AG04450 (cell line): Measurements from ENCODE around the gene CNTNAP2. TPM values are rescaled to one million over a fixed set of nuclear protein-coding genes. Genes with fewer than 3 reads are reported as not detected.

Source experiments
- CTCF ChIA-PET: fragments of 300-600, 350-600 bp; formaldehyde crosslinking; extraction: SDS; loops from one replicate; lab custom pipeline; 2022; ENCODE audit warnings: antibody characterized with exemption, inconsistent platforms; lab: Charles Lee
- POLR2A ChIA-PET: fragments of 350-600 bp; formaldehyde crosslinking; extraction: SDS; loops from one replicate; lab custom pipeline; 2021; ENCODE audit warnings: antibody characterized with exemption, inconsistent platforms; lab: Yijun Ruan, JAX
- DNase-seq: peaks from one replicate; pipeline ENCODE4 v3.0.0-alpha.2; 2011; ENCODE audit warnings: low read depth, low spot score
- H3K27ac ChIP-seq: one replicate; pipeline ENCODE4 v1.5.1; 2012; ENCODE audit warnings: low read depth, low read length, control low read depth
- H3K27me3 ChIP-seq: one replicate; pipeline ENCODE4 v1.6.0; 2012; ENCODE audit warnings: low read length; ENCODE audit not compliant: control insufficient read depth, insufficient read depth
- H3K4me3 ChIP-seq: 2 replicates; pipeline ENCODE4 v1.5.1; 2011; ENCODE audit warnings: mild to moderate bottlenecking, low read depth, low read length, control low read depth
- H3K9me3 ChIP-seq: 2 replicates; pipeline ENCODE4 v1.5.1; 2012; ENCODE audit warnings: low read length; ENCODE audit not compliant: control insufficient read depth, insufficient read depth
- CTCF ChIP-seq: IDR thresholded peaks from 2 replicates; pipeline ENCODE4 v1.5.1; 2011; ENCODE audit warnings: low read depth, low read length, control low read depth, inconsistent platforms
- polyA plus RNA-seq: library from polyadenylated mRNA; depleted of rRNA; stranded (reverse); fragments of >200 nt; gene quantifications from 2 replicates; pipeline ENCODE4 v1.2.3, GENCODE V29; 2011

CNTNAP2 gene
- polyA plus RNA-seq, 1 experiment = not detected

DNA sequence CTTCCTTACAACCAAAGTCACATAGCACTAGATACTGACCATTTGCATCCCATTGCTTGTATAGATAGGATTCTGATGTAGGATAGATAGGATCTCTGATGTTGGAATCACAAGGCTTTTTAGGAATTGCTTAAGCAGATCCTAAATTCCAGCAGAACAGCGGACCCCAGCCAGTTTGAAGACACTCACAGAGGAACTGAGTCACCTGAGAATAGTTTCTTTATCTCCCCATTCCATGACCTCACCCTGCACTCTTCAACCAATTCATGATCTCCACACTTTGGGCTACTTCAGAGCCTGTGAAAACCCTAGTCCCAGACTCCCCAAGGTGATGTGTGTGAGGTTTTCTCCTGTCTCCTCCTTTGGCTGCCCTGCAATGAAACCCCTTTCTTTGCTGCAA, 179.4 kb downstream of the CNTNAP2 start:
- H3K4me3 ChIP-seq = no peak overlapping the region
- DNase-seq = no peak
- H3K27me3 ChIP-seq = no peaks in the 10 kb centered on the region
- H3K9me3 ChIP-seq = peaks cover 2% of the 10 kb centered on the region; the same call in 1 of the 2 replicates
- CTCF ChIA-PET = no interaction called here
- POLR2A ChIA-PET = no interaction called here
- H3K27ac ChIP-seq = no peak overlapping the region
- no peak for TF ChIP-seq CTCF

- ChIA-PET CTCF (no interaction called here), POLR2A (no interaction called here)
- TF ChIP-seq CTCF = no peak
These were observed 198.4 kb downstream of the CNTNAP2 start for GRCh38 chr7:146314962-146315361.

GRCh38 chr7:146319629-146320028, 203.0 kb downstream of the CNTNAP2 start:
- CTCF ChIA-PET = no interaction called here

More at GRCh38 chr7:146314962-146315361, 198.4 kb downstream of the CNTNAP2 start:
- Histone ChIP-seq H3K4me3 (no peak overlapping the region), H3K27me3 (no peaks in the 10 kb centered on the region), H3K9me3 (peaks cover 10% of the 10 kb centered on the region; the same call in 1 of the 2 replicates), H3K27ac (no peak overlapping the region)
- no peak for DNase-seq

GRCh38 chr7:146321301-146321700, 204.7 kb downstream of the CNTNAP2 start:
- TF ChIP-seq CTCF = no peak
- Histone ChIP-seq H3K4me3 (no peak overlapping the region), H3K27me3 (no peaks in the 10 kb centered on the region), H3K27ac (no peak overlapping the region), H3K9me3 (peaks cover 5% of the 10 kb centered on the region)
- ChIA-PET POLR2A (no interaction called here), CTCF (no interaction called here)
- no peak for DNase-seq

More at GRCh38 chr7:146319629-146320028, 203.0 kb downstream of the CNTNAP2 start:
- H3K27ac ChIP-seq = no peak overlapping the region
- POLR2A ChIA-PET = no interaction called here
- no peak overlapping the region for H3K4me3 ChIP-seq
- peaks cover 11% of the 10 kb centered on the region; the same call in 1 of the 2 replicates for H3K9me3 ChIP-seq
- H3K27me3 ChIP-seq = no peaks in the 10 kb centered on the region
- TF ChIP-seq CTCF = no peak
- DNase-seq = no peak

DNA sequence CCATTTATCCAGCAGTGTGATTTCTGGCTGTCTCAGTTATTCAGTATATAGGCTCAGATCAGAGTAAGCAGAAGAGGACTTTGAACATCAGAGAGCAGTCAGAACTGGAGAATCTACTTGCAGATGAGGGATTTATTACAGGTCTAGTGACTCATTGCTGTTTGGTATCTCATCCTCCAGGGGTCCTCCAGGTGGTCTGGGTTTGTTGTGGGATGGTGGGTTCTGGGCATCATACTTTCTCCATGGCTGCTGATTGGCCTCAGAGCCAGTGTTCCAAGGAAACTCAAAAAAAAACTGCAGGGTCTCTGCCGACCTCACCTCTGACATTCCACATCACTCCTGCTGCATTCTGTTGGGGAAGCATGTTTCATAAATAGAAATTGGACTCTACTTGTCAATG, 214.8 kb downstream of the CNTNAP2 start:
- peaks cover 16% of the 10 kb centered on the region; the same call in 1 of the 2 replicates for H3K9me3 ChIP-seq
- no peak for TF ChIP-seq CTCF
- ChIA-PET CTCF (no interaction called here), POLR2A (no interaction called here)
- H3K27ac ChIP-seq = no peak overlapping the region
- no peak overlapping the region for H3K4me3 ChIP-seq
- H3K27me3 ChIP-seq = no peaks in the 10 kb centered on the region
- DNase-seq = no peak
